Endothelial cell of umbilical vein (primary cell): ENCODE measurements around the gene ATF5. TPM values are rescaled to one million over a fixed set of nuclear protein-coding genes. Genes with fewer than 3 reads are reported as not detected.

Experiments used
- BruUV-seq: library from RNA; stranded (reverse); fragments of 400-500 nt; replicated peaks from 2 replicates; lab custom pipeline; 2021; lab: Mats Ljungman, UMichigan
- CTCF ChIA-PET: fragments of 300-600, 350-600 bp; sonication (Branson Sonifier 250); formaldehyde crosslinking; loops from one replicate; lab custom pipeline; 2021; ENCODE audit warnings: antibody characterized with exemption, inconsistent platforms; lab: Charles Lee
- POLR2A ChIA-PET: fragments of 300-600, 350-600 bp; sonication (Branson Sonifier 250); formaldehyde crosslinking; loops from one replicate; lab custom pipeline; 2021; ENCODE audit warnings: antibody characterized with exemption, inconsistent platforms; lab: Charles Lee
- DNase-seq: peaks from one replicate; pipeline ENCODE4 v3.0.0-alpha.2; 2011; ENCODE audit warnings: low read depth, low spot score
- FAIRE-seq: peaks from 2 replicates; lab custom pipeline; 2011; peaks lifted over from hg19 to GRCh38; lab: Jason Lieb, UNC
- H2AFZ ChIP-seq: 2 replicates; pipeline ENCODE4 v1.6.0; 2012; ENCODE audit warnings: low read depth, low read length, control low read depth, inconsistent platforms
- H3K27ac ChIP-seq: 2 replicates; pipeline ENCODE4 v1.5.1; 2011; ENCODE audit warnings: low read depth, mild to moderate bottlenecking, control low read depth, low read length, moderate library complexity; ENCODE audit not compliant: insufficient read depth
- H3K27me3 ChIP-seq, 2 experiments: 2 replicates each; pipeline versions ENCODE4 v1.6.0 to v1.6.1; 2011; ENCODE audit warnings: low read length in 2 of 2, mixed read lengths in 1 of 2; ENCODE audit not compliant: control insufficient read depth in 2 of 2, insufficient read depth in 2 of 2
- H3K36me3 ChIP-seq, 2 experiments: 2 replicates in 1 of 2; 3 replicates in 1 of 2; pipeline ENCODE4 v1.5.1; 2011; ENCODE audit warnings: low read length in 2 of 2, mild to moderate bottlenecking in 1 of 2, moderate library complexity in 1 of 2; ENCODE audit not compliant: control insufficient read depth in 2 of 2, insufficient read depth in 2 of 2; ENCODE audit errors: extremely low read depth in 1 of 2
- H3K4me1 ChIP-seq: 3 replicates; pipeline ENCODE4 v1.5.1; 2011; ENCODE audit warnings: mild to moderate bottlenecking, low read length; ENCODE audit not compliant: control insufficient read depth, insufficient read depth; ENCODE audit errors: extremely low read depth
- H3K4me2 ChIP-seq: 2 replicates; pipeline ENCODE4 v1.6.1; 2011; ENCODE audit warnings: low read length, control low read depth, mixed read lengths; ENCODE audit not compliant: insufficient read depth
- H3K4me3 ChIP-seq, 3 experiments: fragments of 200-600 bp in 1 of 3; sonication (generic), shearing (Covaris generic) in 1 of 3; replicated peaks in 1 of 3; 2 replicates each; pipeline ENCODE4 v1.5.1; 2011 to 2016; ENCODE audit warnings: control low read depth in 3 of 3, low read length in 3 of 3, mild to moderate bottlenecking in 2 of 3, inconsistent platforms in 1 of 3, low read depth in 1 of 3, moderate library complexity in 1 of 3; ENCODE audit not compliant: insufficient read depth in 1 of 3
- H3K79me2 ChIP-seq: 2 replicates; pipeline ENCODE4 v1.6.0; 2012; ENCODE audit warnings: low read length, inconsistent platforms; ENCODE audit not compliant: control insufficient read depth, insufficient read depth
- H3K9ac ChIP-seq: replicated peaks from 2 replicates; pipeline ENCODE3; 2011; ENCODE audit warnings: low read length, control low read depth; ENCODE audit not compliant: insufficient read depth; ENCODE audit errors: extremely low read depth
- H3K9me1 ChIP-seq: replicated peaks from 3 replicates; pipeline ENCODE4 v1.6.0; 2011; ENCODE audit warnings: mild to moderate bottlenecking, low read length; ENCODE audit not compliant: control insufficient read depth, insufficient read depth; ENCODE audit errors: extremely low read depth
- H3K9me3 ChIP-seq: replicated peaks from 2 replicates; pipeline ENCODE4 v1.5.1; 2012; ENCODE audit warnings: low read length, inconsistent platforms; ENCODE audit not compliant: control insufficient read depth, insufficient read depth
- H4K20me1 ChIP-seq: replicated peaks from 2 replicates; pipeline ENCODE3; 2011; ENCODE audit warnings: mild to moderate bottlenecking, low read length; ENCODE audit not compliant: control insufficient read depth, insufficient read depth; ENCODE audit errors: extremely low read depth
- CTCF ChIP-seq, 2 donors: IDR thresholded peaks; 1 replicate in 1 of 2; 2 replicates in 1 of 2; pipeline ENCODE4 v1.5.1; 2011; ENCODE audit warnings: low read length in 2 of 2, mild to moderate bottlenecking in 2 of 2, moderate library complexity in 2 of 2, control low read depth in 1 of 2, inconsistent platforms in 1 of 2, low read depth in 1 of 2; ENCODE audit not compliant: insufficient read depth in 1 of 2; ENCODE audit errors: extremely low read depth in 1 of 2
- EZH2 ChIP-seq: IDR thresholded peaks from 2 replicates; pipeline ENCODE4 v1.6.1; 2012; ENCODE audit warnings: borderline replicate concordance, low read depth, mild to moderate bottlenecking, moderate library complexity, low read length, inconsistent platforms; ENCODE audit not compliant: severe bottlenecking
- FOS ChIP-seq: IDR thresholded peaks from 2 replicates; pipeline ENCODE4 v1.6.1; 2011; ENCODE audit warnings: mild to moderate bottlenecking, low read length, moderate library complexity, borderline replicate concordance; ENCODE audit not compliant: insufficient read depth
- GATA2 ChIP-seq: IDR thresholded peaks from 2 replicates; pipeline ENCODE4 v1.7.0; 2011; ENCODE audit warnings: low read depth, mild to moderate bottlenecking, moderate library complexity, mixed read lengths, low read length; ENCODE audit not compliant: insufficient read length, insufficient read depth
- JUN ChIP-seq: IDR thresholded peaks from 2 replicates; pipeline ENCODE4 v1.6.1; 2011; ENCODE audit warnings: borderline replicate concordance, low read depth; ENCODE audit not compliant: insufficient read length, insufficient read depth
- MAX ChIP-seq: IDR thresholded peaks from 2 replicates; pipeline ENCODE4 v1.6.1; 2011; ENCODE audit not compliant: insufficient read depth, insufficient read length
- MYC ChIP-seq: IDR thresholded peaks from one replicate; pipeline ENCODE4 v1.6.1; 2011; ENCODE audit warnings: mild to moderate bottlenecking, low read depth, low read length
- POLR2A ChIP-seq: IDR thresholded peaks from 2 replicates; pipeline ENCODE4 v1.6.1; 2012; ENCODE audit warnings: low read depth, mild to moderate bottlenecking, control low read depth, low read length
- POLR2AphosphoS5 ChIP-seq: IDR thresholded peaks from 2 replicates; pipeline ENCODE4 v1.6.1; 2012; ENCODE audit warnings: low read depth, mild to moderate bottlenecking, control low read depth, low read length, moderate library complexity; ENCODE audit not compliant: insufficient read depth
- dilution Hi-C: fragments of 300-500 bp; cut with MboI; formaldehyde crosslinking; loops from one replicate; pipeline ENCODE4 v1.15.0; 2019; ENCODE audit warnings: low sequenced_read_pairs; ENCODE audit not compliant: extremely low pct_ligation_motif_present
- intact Hi-C: fragments of 100-400 bp; cut with micrococcal nuclease; formaldehyde crosslinking; loops from one replicate; pipeline ENCODE4 v1.10.0; 2022
- polyA plus RNA-seq, 4 experiments: library from polyadenylated mRNA; depleted of rRNA in 3 of 4; stranded (reverse) in 3 of 4; unstranded in 1 of 4; fragments of >200 nt; gene quantifications; 2 replicates each; pipeline versions ENCODE4 v1.2.1 to v1.2.3, GENCODE V29; 2011 to 2012; ENCODE audit warnings: missing spikeins in 1 of 4
- total RNA-seq: library from RNA; stranded (reverse); gene quantifications from 2 replicates; pipeline ENCODE4 v1.2.3, GENCODE V29; 2021

Gene ATF5
- total and polyA plus RNA-seq, 2 donors (not counting 3 experiments of a cell fraction or from before 2014, with no cell fraction given) = 23.2 to 46.0 TPM

- Histone ChIP-seq H4K20me1 (no peaks in the 10 kb centered on the region), H2AFZ (no peak overlapping the region), H3K9me3 (no peaks in the 10 kb centered on the region), H3K79me2 (no peaks in the 10 kb centered on the region), H3K4me3 (no peak overlapping the region), H3K27ac (no peak overlapping the region), H3K9ac (no peak overlapping the region), H3K9me1 (no peaks in the 10 kb centered on the region), H3K4me2 (no peak overlapping the region), H3K36me3 (peaks cover 18 to 45% of the 10 kb centered on the region in 2 experiments), H3K4me1 (peaks cover 7% of the 10 kb centered on the region), H3K27me3 (no peaks in the 10 kb centered on the region)
- intact Hi-C loops = no loop called here
- dilution Hi-C loops = no loop called here
- TF ChIP-seq CTCF (IDR thresholded peaks at IDR 0.05; ENCODE audit: extremely low read depth in 1 of 2, insufficient read depth in 1 of 2, low read depth in 1 of 2, low read length in 2 of 2) (no peak), GATA2 (no peak), MYC (no peak), EZH2 (no peak), MAX (no peak), POLR2A (no peak), POLR2AphosphoS5 (no peak), JUN (no peak), FOS (no peak)
- no peak for DNase-seq
- no TSS peak for BruUV-seq
- ChIA-PET CTCF (no interaction called here), POLR2A (no interaction called here)
- no peak for FAIRE-seq
These were observed 45.9 kb upstream of the ATF5 start for GRCh38 chr19:49883094-49883493.
